ENCODE measurements around the gene PHYKPL. TPM values are rescaled to one million over a fixed set of nuclear protein-coding genes. Genes with fewer than 3 reads are reported as not detected.

Gene PHYKPL
- total RNA-seq, 3 donors from 2014 or later (not counting 1 experiment from before 2014, with no cell fraction given), result 111 to 134 (median 131) TPM

GRCh38 chr5:178202541-178202940, 30.1 kb downstream of the PHYKPL start:
- no peak overlapping the region for H3K27ac ChIP-seq (ENCODE audit: low read length)
- no peak overlapping the region for H3K4me3 ChIP-seq (ENCODE audit: low read length)
- H3K9me3 ChIP-seq (ENCODE audit: control insufficient read depth, insufficient read depth, low read length), result no peaks in the 10 kb centered on the region
- no peaks in the 10 kb centered on the region for H3K27me3 ChIP-seq (ENCODE audit: control insufficient read depth, insufficient read depth, low read length)
- Mint-ChIP-seq H3K27me3 (ENCODE audit: low read depth in 2 of 2) (no peaks in the 10 kb centered on the region), H3K36me3 (no peaks in the 10 kb centered on the region), H3K27ac (no peak overlapping the region), H3K4me3 (peak overlapping the region; percentile 61), H3K4me1 (peaks cover 27 to 28% of the 10 kb centered on the region in 2 donors), H3K9me3 (no peaks in the 10 kb centered on the region)
- TF ChIP-seq CTCF (IDR thresholded peaks at IDR 0.05), result no peak
- peaks cover 11% of the 10 kb centered on the region for H3K36me3 ChIP-seq (ENCODE audit: control insufficient read depth, insufficient read depth, low read length)
- intact Hi-C loops (cut with micrococcal nuclease), result no loop called here
- WGBS (ENCODE audit: insufficient coverage), result 95% methylated on average over 9 of the region's 10 CpGs
- DNase-seq (no peak), ATAC-seq (no peak)
- peaks cover 24% of the 10 kb centered on the region for H3K4me1 ChIP-seq (ENCODE audit: control insufficient read depth, insufficient read depth, low read length)

GRCh38 chr5:178201927-178202235, 30.7 kb downstream of the PHYKPL start:
- Mint-ChIP-seq H3K27ac (no peak overlapping the region), H3K4me3 (no peak overlapping the region), H3K36me3 (no peaks in the 10 kb centered on the region), H3K4me1 (peaks cover 20 to 23% of the 10 kb centered on the region in 2 donors), H3K9me3 (no peaks in the 10 kb centered on the region), H3K27me3 (ENCODE audit: low read depth in 2 of 2) (no peaks in the 10 kb centered on the region)
- Histone ChIP-seq H3K9me3 (ENCODE audit: control insufficient read depth, insufficient read depth, low read length) (no peaks in the 10 kb centered on the region), H3K27me3 (ENCODE audit: control insufficient read depth, insufficient read depth, low read length) (no peaks in the 10 kb centered on the region), H3K4me3 (ENCODE audit: low read length) (no peak overlapping the region), H3K4me1 (ENCODE audit: control insufficient read depth, insufficient read depth, low read length) (peaks cover 21% of the 10 kb centered on the region), H3K36me3 (ENCODE audit: control insufficient read depth, insufficient read depth, low read length) (peaks cover 4% of the 10 kb centered on the region), H3K27ac (ENCODE audit: low read length) (no peak overlapping the region)
- ATAC-seq (no peak), DNase-seq (no peak)
- WGBS (ENCODE audit: insufficient coverage), result 27% methylated on average over 2 of the region's 2 CpGs
- intact Hi-C loops (cut with micrococcal nuclease), result no loop called here
- TF ChIP-seq CTCF (IDR thresholded peaks at IDR 0.05), result no peak

- no peak for TF ChIP-seq CTCF (IDR thresholded peaks at IDR 0.05)
- peaks cover 18 to 22% of the 10 kb centered on the region in 2 donors for H3K4me1 Mint-ChIP-seq
- Histone ChIP-seq H3K9me3 (ENCODE audit: control insufficient read depth, insufficient read depth, low read length) (no peaks in the 10 kb centered on the region), H3K27me3 (ENCODE audit: control insufficient read depth, insufficient read depth, low read length) (no peaks in the 10 kb centered on the region), H3K4me1 (ENCODE audit: control insufficient read depth, insufficient read depth, low read length) (peaks cover 16% of the 10 kb centered on the region), H3K4me3 (ENCODE audit: low read length) (no peak overlapping the region), H3K27ac (ENCODE audit: low read length) (no peak overlapping the region), H3K36me3 (ENCODE audit: control insufficient read depth, insufficient read depth, low read length) (peaks cover 2% of the 10 kb centered on the region)
- H3K27ac Mint-ChIP-seq, result no peak overlapping the region
- no peaks in the 10 kb centered on the region for H3K9me3 Mint-ChIP-seq
- no peak overlapping the region for H3K4me3 Mint-ChIP-seq
- H3K36me3 Mint-ChIP-seq, result no peaks in the 10 kb centered on the region
- intact Hi-C loops (cut with micrococcal nuclease), result no loop called here
- H3K27me3 Mint-ChIP-seq (ENCODE audit: low read depth in 2 of 2), result no peaks in the 10 kb centered on the region
- no peak for ATAC-seq
- WGBS (ENCODE audit: insufficient coverage), result 87% methylated on average over 11 of the region's 14 CpGs
- no peak for DNase-seq
Measured at GRCh38 chr5:178201221-178201926, 31.2 kb downstream of the PHYKPL start.

All from natural killer cell (primary cell).